ENCODE data around the gene PPM1H.
A peak's percentile ranks its signal among the peaks of the same experiment; 100 is the strongest.

Gene PPM1H

GRCh38 chr12:62886796-62887195 is 48.2 kb downstream of the PPM1H start:
- ChIA-PET CTCF (no interaction called here), POLR2A (no interaction called here)
- Histone ChIP-seq H3K4me3 (ENCODE audit: low read depth, low read length) (no peak overlapping the region), H3K4me1 (ENCODE audit: control insufficient read depth, insufficient read depth, low read length) (no peaks in the 10 kb centered on the region; the same call in 1 of the 2 replicates), H3K36me3 (ENCODE audit: control insufficient read depth in 2 of 2, insufficient read depth in 1 of 2, low read length in 2 of 2) (no peaks in the 10 kb centered on the region), H3K9me3 (ENCODE audit: control insufficient read depth, insufficient read depth, low read depth, low read length) (no peaks in the 10 kb centered on the region), H3K27ac (ENCODE audit: extremely low read depth, low read depth, low read length) (no peak overlapping the region)
- no peak for TF ChIP-seq ZNF214 (tag by site-specific recombination; IDR thresholded peaks at IDR 0.05; ENCODE audit: borderline replicate concordance)
- TF ChIP-seq ZNF202 (tag by site-specific recombination; IDR thresholded peaks at IDR 0.05; ENCODE audit: borderline replicate concordance), result no peak
- TF ChIP-seq ZBTB20 (tag by site-specific recombination; IDR thresholded peaks at IDR 0.05), result no peak
- TF ChIP-seq ZFP37 (tag by site-specific recombination; IDR thresholded peaks at IDR 0.05), result no peak
- TF ChIP-seq PRDM2 (tag by site-specific recombination; IDR thresholded peaks at IDR 0.05; ENCODE audit: borderline replicate concordance), result no peak
- TF ChIP-seq ZNF146 (tag by site-specific recombination; IDR thresholded peaks at IDR 0.05), result no peak
- no peak for TF ChIP-seq ZNF19 (tag by site-specific recombination; IDR thresholded peaks at IDR 0.05; ENCODE audit: low read depth)
- TF ChIP-seq ZNF639 (tag by site-specific recombination; IDR thresholded peaks at IDR 0.05), result no peak
- TF ChIP-seq ZNF133 (tag by site-specific recombination; IDR thresholded peaks at IDR 0.05), result no peak
- TF ChIP-seq ZNF747 (tag by site-specific recombination; IDR thresholded peaks at IDR 0.05), result no peak
- no peak for TF ChIP-seq ZNF416 (tag by site-specific recombination; IDR thresholded peaks at IDR 0.05)
- TF ChIP-seq ZNF10 (tag by site-specific recombination; IDR thresholded peaks at IDR 0.05), result no peak
- TF ChIP-seq ZNF776 (tag by site-specific recombination; IDR thresholded peaks at IDR 0.05; ENCODE audit: borderline replicate concordance), result no peak
- no peak for TF ChIP-seq SCRT1 (tag by site-specific recombination; IDR thresholded peaks at IDR 0.05; ENCODE audit: borderline replicate concordance)
- no peak for TF ChIP-seq ZNF843 (tag by site-specific recombination; IDR thresholded peaks at IDR 0.05)
- TF ChIP-seq FEZF1 (tag by site-specific recombination; IDR thresholded peaks at IDR 0.05), result no peak

DNA sequence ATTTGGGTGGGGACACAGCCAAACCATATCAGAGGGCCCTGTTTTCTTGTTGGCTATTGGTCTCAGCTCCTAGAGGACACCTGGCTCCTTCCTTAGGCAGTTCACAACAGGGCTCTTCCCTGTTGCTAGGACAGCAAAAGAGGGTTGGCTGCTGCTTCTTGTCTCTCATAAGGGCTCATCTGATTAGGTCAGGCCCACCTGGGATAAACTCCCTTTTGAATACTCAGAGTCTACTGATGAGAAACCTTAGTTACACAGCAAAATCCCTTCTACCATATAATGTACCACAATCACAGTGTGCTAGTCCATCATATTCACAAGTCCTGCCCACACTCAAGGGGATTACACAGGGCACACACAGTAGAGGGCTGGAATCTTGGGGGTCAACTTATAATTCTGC is 49.7 kb downstream of the PPM1H start:
- TF ChIP-seq ZNF10 (tag by site-specific recombination; IDR thresholded peaks at IDR 0.05) (peak; percentile 88), SETDB1 (IDR thresholded peaks at IDR 0.05; ENCODE audit: insufficient read length, low read length) (peak; percentile 3), ZNF302 (tag by site-specific recombination; IDR thresholded peaks at IDR 0.05; ENCODE audit: low read depth) (no peak)
- Histone ChIP-seq H3K4me1 (ENCODE audit: control insufficient read depth, insufficient read depth, low read length) (no peaks in the 10 kb centered on the region; the same call in 1 of the 2 replicates), H3K27ac (ENCODE audit: extremely low read depth, low read depth, low read length) (no peak overlapping the region), H3K4me3 (ENCODE audit: low read depth, low read length) (no peak overlapping the region), H3K36me3 (ENCODE audit: control insufficient read depth in 2 of 2, insufficient read depth in 1 of 2, low read length in 2 of 2) (no peaks in the 10 kb centered on the region), H3K9me3 (ENCODE audit: control insufficient read depth, insufficient read depth, low read depth, low read length) (no peaks in the 10 kb centered on the region)
- CTCF ChIA-PET, result no interaction called here
- POLR2A ChIA-PET, result no interaction called here
